HG02943 (cell line): ENCODE results near the gene SLC35B4.

Experiments
- ATAC-seq: cut with Tn5 transposase; IDR thresholded peaks from one replicate; pipeline ENCODE4 v1.9.1; 2021; ENCODE audit warnings: mild to moderate bottlenecking, low read depth, moderate library complexity; ENCODE audit not compliant: unreplicated experiment

The SLC35B4 gene, protein sequence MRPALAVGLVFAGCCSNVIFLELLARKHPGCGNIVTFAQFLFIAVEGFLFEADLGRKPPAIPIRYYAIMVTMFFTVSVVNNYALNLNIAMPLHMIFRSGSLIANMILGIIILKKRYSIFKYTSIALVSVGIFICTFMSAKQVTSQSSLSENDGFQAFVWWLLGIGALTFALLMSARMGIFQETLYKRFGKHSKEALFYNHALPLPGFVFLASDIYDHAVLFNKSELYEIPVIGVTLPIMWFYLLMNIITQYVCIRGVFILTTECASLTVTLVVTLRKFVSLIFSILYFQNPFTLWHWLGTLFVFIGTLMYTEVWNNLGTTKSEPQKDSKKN

DNA sequence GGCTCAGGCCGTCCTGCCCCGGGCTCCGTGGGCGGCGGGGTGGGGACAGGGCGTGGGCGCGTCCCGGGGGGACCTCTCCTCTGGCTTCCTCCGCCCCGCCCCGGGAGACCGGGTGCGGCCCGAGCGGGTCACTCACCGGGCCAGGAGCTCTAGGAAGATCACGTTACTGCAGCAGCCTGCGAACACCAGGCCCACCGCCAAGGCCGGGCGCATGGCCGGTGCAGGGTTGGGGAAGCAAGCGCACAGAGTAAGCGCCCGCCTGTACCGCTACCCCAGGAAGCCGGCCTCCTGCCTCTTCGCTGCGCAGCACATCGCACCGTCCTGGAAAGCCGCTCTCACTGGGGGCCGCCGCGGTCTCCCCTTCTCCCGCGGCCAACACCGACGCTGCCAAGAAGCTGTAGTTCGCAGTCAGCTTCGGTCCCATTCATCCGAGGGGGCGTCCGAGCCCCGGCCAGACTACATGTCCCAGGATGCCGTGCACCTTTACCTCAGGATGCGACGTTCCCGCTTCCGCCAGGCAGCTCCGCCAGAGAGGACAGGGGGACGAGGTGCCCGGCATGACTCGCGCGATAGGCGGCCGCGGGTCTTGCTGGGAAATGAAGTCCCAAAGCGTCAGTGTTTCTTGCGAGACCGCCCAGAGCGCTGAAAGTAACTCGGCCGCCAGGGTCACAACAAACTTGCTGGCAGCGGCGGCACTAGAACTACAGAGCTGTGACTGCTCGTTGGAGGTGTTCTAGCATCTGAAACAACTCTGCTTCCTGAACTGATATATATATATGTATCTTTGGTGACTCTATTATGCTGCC is at the start of gene SLC35B4:
Gene SLC35B4, minus strand, starts transcription at position 392 of the 806 bp plus-strand sequence. Its CDS starts 179 bp downstream, at position 213.
- peak; percentile 99 for ATAC-seq

DNA sequence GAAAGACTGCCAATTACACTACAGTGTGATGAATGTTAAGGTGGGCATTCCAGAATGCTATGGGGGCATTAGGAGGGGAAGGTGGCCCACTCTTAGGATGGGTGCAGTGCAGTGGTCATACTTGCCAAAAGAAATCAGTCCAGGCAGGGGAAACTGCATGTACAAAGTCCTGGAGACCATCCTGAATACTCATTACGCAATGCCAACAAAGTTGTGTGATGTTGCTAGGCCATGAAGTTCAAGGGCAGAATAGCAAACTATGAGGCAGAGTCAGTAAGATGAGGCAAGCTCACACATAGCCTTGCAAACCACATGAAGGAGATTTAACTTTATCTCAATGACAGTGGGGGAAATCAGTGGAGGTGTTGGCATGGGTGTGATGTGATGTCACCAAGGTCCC is 49.8 kb upstream of the SLC35B4 start:
- ATAC-seq, result no peak

- no peak for ATAC-seq
Measured at GRCh38 chr7:134365341-134366054, 48.8 kb upstream of the SLC35B4 start.

DNA sequence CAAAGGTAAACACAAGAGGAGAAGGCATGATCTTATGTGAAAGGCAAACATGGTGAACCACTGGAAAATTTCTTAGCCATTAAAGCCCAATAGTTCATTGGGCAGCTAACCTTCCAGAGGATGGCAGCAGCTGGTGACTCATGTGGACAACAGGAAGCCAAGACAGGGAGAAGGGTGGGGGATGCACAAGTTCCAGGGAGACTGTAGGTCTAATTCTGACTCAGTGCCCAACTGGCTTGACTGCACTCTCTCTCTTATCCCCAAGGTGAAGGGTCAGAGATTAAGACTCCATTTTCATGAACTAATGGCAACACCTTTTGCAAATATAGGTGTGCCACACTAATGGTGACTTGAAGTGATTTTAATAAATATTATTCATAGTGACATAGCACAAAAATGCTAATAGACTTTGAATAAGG is 47.9 kb upstream of the SLC35B4 start:
- ATAC-seq, result no peak

- ATAC-seq, result no peak
Measured at GRCh38 chr7:134362587-134363483, 46.1 kb upstream of the SLC35B4 start.

DNA sequence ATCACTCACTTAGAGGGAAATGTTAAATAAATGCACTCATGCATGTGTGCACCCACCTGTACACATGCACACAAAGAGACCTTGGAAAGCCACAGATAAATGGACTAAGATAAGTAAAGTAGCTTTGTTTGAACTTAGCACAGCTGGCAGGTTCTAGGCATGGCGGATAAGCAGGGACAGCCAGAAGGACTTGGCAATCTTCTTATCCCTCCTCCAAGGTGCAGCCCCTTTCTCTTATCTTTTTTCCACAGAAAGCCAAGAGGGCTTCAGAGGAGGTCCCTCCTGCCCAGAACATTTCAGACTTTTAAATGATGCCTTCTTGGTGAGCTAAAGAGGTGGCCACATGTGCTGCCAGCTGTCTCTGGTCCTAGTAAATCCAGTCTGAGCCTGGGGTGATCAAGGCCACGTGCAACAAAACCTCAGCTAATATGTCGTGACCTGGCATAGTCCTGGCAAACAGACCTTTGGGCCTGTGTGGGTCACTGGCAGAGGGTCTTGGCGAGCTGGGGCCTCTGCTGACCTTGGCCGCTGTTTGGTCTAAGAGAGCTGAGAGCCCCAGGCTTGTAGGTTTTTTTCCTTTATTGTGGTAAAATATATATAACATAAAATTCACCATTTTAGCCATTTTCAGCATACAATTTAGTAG is 43.2 kb upstream of the SLC35B4 start:
- ATAC-seq, result no peak

- ATAC-seq, result no peak
Measured at GRCh38 chr7:134357486-134357885, 40.8 kb upstream of the SLC35B4 start.

GRCh38 chr7:134356421-134356936 is 39.7 kb upstream of the SLC35B4 start:
- ATAC-seq, result no peak

- no peak for ATAC-seq
Measured at GRCh38 chr7:134355927-134356326, 39.2 kb upstream of the SLC35B4 start.

DNA sequence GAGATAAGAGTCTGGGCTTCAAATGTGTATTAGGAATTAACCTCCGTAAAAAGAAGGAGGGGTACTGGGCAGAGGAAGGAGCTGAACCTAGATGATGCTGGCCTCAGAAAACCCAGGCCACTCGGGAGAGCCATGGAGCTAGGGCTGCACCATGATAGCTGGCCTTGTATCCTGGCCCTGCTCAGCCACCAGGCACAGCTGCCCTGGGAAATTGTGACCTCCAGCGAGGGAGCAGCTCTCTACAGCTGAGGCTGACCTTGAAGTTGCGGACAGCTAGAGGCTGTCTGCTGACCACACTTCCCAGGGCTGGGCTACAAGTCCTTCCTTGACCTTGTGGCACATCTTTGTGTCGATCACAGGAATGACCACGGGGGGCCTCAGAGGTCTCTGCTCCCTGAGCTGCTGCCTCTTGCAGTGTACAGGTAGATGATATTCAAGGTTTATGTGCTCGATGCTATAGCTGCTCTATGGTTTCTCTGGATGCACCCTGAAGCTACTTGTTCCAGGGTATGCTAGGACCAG is 38.3 kb upstream of the SLC35B4 start:
- ATAC-seq, result no peak

DNA sequence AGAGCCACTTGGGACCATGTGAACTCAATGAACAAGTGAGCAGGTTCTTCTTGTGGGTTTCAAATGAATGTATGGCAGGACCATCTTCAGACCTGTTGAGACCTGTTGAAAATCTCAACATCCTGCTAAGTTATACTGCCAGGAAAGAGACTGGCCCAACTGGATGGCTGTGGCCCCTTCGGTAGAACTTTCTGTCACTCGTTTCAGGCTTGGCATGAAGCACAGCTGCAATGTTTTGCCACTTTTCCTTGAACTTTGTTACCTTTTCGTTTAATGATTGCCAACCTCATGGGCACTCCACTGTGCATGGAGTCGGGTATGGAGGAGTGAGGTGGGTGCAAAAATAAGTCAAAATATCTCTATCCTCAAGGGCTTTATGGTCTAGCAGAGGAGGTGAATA is 36.7 kb upstream of the SLC35B4 start:
- no peak for ATAC-seq

DNA sequence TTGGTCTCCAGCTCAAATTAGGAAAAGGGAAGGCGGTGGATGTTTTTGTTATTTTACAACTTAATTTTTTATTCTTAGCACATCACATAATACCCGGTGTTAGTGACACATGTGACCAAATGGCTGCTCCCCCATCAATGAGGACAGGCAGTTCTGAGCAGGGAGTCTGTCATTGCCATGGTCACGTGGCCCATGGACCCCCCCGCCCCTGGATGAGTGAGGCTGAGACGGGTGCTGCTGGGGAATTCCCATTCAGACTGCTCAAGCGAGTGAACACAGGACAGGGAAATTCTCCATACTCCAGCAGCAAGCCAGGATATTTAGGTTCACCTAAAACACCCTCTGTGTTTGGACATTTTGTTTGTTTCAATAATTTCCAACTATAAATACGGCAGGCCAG is 34.7 kb upstream of the SLC35B4 start:
- ATAC-seq, result no peak

DNA sequence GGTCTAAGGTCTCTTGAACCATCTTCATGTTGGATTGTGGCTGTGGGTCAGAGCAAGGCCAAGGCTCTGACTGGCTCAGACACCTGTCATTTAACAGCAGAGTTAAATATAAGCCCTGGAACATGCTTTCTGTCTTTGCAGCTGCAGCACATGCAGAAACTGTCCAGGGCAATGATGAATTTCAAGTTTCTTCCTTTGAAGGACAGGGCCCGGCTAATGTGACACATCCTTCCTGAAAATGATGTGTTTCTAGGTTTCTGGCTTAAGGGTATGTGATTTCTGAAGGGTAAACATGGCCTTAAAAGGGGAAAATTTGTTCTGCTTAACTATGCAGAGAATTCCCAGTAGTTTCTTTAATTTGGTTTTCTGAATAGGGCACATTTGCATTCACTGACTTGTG is 34.0 kb upstream of the SLC35B4 start:
- ATAC-seq, result no peak

GRCh38 chr7:134347567-134347966 is 30.8 kb upstream of the SLC35B4 start:
- no peak for ATAC-seq

DNA sequence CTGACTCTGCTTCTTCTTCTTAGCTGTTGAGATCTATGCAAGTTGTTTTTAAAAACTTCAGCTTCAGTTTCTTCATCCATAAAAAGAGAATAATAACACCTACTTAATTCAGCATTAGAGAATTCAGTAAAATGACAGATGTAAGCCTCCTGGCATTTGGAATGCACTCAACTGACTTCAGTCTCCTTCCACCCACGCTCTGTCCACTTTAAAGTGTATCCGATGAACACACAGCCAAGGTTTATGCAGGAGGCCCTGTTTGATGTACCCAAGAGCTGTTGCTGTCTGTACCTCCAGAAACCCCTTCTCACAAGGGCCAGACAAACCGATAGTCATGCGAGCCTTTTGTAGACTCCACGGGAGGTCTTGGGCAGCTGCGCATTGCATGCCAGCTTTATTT is 27.1 kb upstream of the SLC35B4 start:
- no peak for ATAC-seq

DNA sequence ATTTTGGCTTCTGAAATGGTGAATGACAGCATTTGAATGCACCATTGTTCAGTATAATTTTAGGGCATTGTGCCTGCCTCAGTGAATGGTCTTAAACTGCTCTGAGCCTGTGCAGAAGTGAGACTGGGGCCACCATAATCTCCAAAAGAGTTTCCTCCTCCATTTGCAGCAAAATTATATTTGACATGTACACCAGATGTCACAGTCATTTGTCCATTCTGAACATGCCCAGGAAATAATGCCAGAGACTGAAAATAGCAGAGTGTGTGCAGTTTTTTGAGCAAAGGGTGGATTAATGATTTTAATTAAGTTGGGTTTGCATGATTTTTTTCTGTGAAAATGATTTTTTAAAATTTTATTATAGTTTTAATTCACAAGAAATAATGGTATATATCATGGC is 26.4 kb upstream of the SLC35B4 start:
- ATAC-seq, result no peak

GRCh38 chr7:134339475-134339874 is 22.7 kb upstream of the SLC35B4 start:
- ATAC-seq, result no peak

DNA sequence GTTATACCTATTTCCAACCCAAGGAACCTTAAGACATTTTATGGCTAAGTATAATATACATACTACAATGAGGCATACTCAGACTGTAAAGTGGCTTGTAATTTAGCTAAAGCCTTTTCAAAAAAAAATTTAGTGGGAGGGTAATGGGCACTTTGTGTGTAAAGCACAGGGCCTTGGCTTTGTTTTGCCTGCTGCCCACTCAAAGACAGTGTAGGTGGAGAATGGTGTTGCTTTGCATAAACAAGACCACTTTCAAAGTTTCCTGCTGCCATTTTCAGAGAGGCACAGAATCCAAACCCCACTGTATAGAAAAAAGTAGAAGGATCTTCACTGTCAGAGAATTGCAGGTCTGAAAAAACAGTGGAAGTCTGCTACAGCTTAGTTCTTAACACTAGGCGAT is 21.2 kb upstream of the SLC35B4 start:
- no peak for ATAC-seq

GRCh38 chr7:134334408-134334807 is 17.7 kb upstream of the SLC35B4 start:
- ATAC-seq, result no peak
